Kasumi-1 (cell line): ENCODE data around the gene THRSP.
"Not testable (repeated sequence)": the region's sequence is repeated elsewhere in the genome, so short reads cannot be mapped to it uniquely, and the experiment has no call there.

Experiments
- DNase-seq, 2 experiments: peaks; one replicate each; lab custom pipeline; 2025; lab: John Stamatoyannopoulos, UW

THRSP gene, protein sequence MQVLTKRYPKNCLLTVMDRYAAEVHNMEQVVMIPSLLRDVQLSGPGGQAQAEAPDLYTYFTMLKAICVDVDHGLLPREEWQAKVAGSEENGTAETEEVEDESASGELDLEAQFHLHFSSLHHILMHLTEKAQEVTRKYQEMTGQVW

DNA sequence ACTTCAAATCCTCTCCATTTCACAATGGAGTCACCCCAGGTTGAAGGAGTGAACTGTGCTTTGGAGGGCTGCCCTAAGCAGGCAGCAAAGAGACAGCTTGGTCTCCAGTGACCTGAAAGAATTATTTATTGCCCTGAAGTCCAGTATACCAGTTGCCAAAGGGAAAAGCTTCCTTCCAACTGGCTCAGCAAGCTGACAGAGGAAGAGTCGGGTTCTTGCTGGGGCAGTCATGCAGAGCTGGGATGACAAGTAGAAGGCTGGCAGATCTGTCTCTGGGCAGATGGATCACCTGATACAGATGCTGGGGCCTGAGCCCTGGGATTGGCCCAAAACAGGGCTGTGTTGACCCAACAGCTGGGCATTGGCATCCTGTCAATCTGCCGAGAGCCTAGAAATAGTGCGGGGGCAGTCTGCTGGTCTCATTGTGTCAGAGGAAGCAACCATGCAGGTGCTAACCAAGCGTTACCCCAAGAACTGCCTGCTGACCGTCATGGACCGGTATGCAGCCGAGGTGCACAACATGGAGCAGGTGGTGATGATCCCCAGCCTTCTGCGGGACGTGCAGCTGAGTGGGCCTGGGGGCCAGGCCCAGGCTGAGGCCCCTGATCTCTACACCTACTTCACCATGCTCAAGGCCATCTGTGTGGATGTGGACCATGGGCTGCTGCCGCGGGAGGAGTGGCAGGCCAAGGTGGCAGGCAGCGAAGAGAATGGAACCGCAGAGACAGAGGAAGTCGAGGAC lies at the start of gene THRSP:
THRSP (plus strand) TSS at position 422 of the 742 bp plus-strand sequence; CDS start at position 443, 21 bp downstream.
- no peak for DNase-seq

DNA sequence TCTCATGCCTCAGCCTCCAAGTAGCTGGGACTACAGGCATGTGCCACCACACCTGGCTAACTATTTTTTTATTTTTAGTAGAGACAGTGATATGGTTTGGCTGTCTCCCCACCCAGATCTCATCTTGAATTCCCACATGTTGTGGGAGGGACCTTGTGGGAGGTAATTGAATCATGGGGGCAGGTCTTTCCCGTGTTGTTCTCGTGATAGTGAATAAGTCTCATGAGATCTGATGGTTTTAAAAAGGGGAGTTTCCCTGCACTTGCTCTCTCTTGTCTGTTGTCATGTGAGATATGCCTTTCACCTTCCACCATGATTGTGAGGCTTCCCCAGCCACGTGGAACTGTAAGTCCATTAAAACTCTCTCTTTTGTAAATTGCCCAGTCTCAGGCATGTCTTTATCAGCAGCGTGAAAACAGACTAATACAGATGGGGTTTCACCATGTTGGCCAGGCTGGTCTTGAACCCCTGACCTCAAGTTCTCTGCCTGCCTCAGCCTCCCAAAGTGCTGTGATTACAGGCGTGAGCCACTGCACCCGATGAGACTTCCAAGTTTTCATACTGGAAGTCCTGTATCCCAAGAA lies 48.6 kb upstream of the THRSP start:
- DNase-seq, result not testable (repeated sequence)

DNA sequence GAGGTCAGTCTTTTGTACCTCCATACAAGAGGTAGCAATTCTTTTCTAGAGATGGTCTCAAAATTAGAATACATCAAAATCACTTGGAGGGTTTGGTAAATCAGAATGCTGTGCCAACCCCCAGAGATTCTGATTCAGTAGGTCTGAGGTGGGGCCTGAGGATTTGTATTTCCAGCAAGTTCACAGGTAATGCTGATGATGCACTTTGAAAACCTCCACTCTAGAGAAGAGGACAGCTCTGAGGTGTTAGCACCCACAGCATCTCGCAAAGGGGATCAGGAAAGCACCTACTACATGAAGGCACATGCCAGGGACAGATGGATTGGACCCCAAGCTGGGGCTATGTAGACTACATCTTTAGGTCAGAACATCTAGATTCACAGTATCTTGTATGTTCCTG lies 47.8 kb upstream of the THRSP start:
- DNase-seq, result no peak

DNA sequence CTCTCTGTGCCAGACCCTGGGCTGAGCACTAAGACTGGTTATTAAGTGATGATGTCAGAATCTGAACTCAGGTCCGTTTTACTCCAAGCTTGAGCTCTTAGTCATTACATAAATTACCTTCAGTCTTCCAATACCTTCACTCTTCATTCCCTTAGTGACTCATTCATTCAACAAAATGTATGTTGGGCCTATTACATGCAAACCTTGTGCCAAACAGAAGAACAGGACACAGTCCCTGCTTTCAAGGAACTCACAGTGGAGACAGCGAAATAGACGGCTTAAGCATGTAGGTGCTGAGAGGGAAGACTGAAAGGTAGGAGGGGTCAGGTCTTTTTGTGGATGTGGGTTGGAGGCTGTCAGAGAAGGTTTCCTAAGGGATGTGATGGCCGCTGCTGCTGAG lies 43.9 kb upstream of the THRSP start:
- no peak for DNase-seq

DNA sequence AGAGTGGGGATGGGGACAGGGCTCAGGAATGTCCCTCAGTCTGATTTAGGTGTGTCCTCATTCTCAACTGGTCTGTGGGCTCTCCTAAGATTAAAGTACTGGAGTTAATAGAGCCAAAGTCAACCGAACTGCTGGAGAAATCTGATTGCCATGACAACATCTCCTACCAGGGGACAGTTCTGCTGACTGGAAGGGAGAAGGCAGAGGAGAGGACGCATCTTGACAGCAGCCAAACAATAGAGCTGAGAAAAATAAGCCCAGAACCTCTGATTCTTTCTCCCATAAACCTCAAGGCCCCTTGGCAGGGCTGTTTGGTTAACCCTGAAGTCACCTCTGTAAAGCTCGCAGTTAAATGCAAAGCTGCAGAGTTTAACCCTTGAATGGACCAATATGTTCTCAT lies 43.4 kb upstream of the THRSP start:
- DNase-seq, result no peak

DNA sequence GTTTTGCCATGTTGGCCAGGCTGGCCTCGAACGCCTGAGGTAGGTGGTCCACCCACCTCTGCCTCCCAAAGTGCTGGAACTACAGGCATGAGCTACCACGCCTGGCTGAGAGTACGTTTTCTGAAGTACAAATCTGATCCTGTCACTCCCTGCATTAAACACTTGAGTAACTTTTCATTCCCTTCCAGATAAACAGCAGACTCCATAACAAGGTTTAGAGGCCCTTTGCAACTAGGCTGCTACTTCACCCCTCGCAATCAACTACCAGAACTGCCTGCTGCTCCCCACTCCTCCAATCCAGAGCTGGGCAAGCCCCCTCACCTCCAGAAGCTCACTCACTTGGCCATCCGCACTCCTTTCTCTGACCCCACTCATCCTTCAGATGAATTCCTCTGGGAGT lies 42.0 kb upstream of the THRSP start:
- no peak for DNase-seq

DNA sequence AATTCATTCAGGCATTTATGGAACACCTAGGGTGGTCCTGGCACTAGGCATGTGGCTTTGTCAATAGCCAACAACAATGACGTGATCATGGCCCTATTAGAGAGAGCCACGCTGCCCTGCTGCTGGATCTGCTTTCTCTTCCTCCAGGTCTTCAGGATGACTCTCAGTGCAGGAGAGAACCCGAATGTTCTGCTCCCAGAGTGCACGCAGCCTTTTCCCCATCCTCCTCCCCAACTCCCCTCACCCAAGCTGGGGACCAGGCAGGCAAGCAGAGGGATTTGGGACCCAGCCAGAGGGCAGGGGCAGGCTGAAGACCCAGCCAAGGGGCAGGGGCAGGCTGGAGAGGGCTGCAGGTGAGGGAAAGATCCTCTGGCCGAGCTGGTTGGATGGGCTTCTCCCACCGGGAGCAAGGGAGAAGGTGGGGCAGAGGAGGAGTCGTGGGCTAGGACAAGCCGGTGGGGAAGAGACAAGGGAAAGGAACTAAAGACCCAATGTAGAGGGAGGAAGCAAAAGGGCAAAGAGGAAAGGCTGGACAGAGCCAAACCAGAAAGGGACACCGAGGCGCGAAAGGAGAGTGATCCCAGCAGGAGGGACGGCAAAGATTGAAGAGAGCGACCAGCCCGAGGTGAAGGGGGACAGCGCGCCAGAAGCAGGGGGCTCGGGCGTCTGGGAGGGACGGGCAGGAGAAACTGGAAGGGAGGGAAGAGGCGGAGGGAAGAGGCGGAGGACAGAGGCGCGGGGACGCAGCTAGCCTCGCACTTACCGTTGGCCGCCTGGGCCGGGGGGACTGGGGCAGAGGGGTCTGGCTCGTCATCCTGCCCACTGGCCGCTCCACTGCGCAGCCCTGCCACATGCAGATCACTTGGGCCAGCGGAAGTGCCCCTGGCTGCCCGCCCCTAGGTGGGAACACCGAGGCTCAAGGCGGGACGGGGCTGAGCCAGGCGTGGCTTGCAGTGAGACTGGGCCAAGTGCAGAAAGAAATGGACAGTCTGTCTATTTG lies 41.0 kb upstream of the THRSP start, which contains the start of gene KCTD14:
KCTD14 (minus strand) TSS at position 880 of the 1,000 bp plus-strand sequence; CDS start at position 853, 27 bp downstream.
- no peak for DNase-seq

DNA sequence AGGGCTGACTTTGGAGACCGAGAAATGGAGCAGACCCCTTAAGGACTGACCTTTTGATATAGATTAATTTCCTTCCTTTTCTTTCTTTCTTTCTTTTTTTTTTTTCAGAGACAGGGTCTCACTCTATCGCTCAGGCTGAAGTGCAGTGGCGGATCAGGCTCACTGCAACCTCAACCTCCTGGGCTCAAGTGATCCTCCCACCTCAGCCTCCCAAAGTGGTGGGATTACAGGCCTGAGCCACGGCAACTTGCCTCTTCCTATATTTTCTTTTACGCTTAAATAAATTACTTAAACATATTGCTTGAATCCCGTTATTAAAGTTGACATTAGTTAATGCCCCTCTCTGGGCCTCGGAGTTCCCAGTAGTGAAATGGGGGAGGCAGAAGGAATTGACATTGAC lies 40.2 kb upstream of the THRSP start:
- DNase-seq, result no peak

DNA sequence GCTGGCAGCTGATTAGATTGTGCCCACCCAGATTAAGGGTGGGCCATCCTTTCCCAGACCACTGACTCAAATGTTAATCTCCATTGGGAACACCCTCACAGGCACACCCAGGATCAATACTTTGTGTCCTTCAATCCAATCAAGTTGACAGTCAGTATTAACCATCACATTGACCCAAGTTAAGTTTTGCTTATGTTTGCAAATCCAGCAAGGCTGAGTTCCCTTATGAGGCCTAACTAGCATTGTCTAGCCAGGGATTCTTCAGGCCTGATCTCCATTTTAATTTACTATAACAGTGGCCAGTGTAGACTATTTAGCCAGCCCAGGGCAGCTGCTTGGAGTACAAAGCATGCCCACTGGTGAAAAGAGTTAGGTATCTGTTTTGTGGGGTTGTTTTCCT lies 38.3 kb upstream of the THRSP start:
- no peak for DNase-seq

DNA sequence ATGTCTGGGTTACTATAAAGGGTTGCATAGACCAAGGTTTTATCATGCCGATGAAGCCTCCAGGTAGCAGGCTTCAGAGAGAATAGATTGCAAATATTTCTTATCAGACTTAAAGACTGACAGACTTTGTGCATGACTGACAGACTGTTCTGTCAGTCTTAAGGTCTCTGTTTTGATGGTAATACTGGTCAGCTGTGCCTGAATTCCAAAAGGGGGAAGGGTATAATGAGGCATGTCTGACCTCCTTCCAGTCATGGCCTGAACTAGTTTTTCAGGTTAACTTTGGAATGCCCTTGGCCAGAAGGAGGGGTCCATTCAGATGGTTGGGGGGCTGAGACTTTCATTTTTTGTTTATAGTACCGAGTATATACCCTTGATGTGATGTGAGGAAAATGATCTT lies 35.9 kb upstream of the THRSP start:
- no peak for DNase-seq

DNA sequence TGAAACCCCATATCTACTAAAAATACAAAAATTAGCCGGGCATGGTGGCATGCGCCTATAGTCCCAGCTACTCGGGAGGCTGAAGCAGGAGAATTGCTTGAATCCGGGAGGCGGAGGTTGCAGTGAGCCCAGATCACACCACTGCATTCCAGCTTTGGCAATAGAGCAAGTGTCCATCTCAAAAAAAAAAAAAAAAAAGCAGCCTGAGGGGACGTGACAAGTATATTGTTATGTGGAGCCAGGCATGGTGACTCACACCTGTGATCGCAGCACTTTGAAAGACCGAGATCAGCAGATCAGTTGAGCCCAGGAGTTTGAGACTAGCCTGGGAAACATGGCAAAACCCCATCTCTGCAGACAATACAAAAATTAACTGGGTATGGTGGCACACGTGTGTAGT lies 35.2 kb upstream of the THRSP start:
- DNase-seq, result not testable (repeated sequence)

DNA sequence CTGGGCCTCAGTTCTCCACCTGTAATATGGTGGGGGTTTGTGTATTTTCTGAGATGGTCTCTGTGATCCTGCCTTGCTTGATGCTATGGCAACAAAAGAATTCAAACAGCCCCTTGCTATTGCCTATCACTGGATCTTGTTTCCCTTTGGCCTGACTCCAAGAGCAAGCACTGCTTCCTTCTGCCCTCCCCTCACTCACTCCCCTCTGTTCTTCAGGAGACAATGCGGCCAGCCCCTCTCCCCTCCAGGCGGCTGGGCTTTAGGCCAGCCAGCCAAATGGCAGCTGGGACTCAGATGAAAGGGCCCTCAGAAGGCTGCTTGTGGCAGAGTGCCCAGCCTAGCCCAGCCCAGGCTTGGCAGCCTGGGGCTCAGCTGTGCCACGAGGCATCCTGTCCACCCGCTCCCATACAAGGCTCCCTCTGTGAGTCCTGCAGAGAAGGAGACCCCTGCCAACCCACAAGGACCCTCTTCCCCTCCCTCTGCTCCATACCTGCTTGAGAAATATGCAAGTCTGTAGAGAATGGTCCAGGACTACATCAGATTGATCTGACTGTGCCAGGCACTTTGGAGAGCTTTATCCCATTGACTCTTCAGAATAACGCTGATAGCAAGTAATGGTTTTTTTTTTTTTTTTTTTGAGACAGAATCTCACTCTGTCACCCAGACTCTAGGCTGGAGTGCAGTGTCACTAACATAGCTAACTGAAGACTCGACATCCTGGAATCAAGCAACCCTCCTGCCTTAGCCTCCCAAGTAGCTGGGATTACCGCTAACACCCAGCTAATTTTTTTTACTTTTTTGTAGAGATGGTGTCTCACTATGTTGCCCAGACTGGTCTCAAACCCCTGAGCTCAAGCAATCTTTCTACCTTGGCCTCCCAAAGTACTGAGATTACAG lies 33.0 kb upstream of the THRSP start:
- peak; percentile 7 to 30 for DNase-seq

DNA sequence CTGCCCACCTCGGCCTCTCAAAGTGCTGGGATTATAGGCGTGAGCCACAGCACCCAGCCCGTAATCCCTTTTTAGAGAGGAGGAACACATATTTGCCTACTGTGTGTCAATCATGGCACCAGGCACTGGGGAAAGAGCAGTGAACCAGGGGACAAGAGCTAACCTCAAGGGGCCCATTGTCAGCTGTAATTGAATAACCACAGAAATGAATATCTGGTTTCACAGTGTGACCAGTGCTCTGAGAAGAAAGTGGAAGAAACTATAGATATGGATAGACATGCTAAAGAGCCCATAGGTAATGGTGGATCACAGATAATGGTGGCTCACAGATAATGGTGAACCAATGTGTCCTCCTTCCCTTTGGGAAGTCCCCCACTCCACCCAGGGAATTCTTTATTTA lies 32.0 kb upstream of the THRSP start:
- DNase-seq, result no peak

DNA sequence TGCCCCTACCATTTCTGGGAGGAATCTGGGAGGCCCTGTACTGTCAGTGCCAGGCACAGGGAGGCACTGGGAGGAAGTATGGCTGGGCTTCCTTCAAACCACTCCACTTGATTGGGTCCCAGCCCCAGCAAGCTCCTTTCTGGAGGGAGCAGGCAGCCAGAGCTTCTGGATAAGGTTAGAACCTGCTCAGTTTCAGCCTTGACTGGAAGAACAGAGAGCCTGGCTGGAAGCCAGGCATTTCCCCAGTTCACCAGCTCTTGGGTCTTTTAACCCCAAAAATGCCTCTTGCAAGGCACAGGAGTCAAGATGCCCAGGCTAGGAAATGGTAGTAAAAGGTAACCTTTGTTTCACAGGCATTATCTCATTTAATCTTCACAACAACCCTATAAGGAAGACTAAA lies 31.6 kb upstream of the THRSP start:
- DNase-seq, result no peak

DNA sequence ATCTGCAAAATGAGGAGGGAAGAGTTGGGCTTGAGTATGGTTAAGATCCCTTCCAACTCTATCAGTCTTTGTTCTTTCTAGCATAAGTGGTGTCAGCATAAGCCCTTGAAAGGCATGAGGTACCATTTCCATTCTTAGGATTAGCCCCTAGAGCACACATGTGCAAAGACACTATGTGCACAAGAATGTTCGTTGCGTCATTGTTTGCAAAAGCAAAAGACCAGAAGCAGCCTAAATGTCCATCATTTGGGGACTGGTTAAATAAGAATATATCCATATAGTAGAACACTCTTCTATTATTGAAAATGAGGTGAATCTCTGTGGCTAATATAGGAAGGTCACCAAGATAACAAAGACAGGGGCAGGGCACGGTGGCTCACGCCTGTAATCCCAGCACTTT lies 30.6 kb upstream of the THRSP start:
- DNase-seq, result no peak

DNA sequence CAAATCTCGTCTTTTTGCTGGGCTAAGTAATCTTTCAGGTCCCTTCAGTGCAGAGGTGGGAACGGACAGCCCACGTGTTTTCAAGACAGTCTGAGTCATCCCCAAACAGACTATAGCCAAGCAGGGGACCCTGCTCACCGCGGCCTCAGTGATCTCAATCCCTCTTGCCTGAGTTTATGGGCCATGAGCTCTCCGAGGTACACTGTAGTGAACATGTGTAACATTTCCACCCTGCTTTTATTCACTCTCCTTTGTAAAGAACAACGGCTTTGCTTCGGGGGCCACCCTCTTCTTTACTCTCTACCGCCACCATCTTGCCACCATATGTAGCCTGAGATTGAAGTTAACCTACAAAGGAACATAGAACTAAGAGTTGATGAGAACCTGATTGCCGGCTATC lies 29.0 kb upstream of the THRSP start:
- DNase-seq, result no peak

DNA sequence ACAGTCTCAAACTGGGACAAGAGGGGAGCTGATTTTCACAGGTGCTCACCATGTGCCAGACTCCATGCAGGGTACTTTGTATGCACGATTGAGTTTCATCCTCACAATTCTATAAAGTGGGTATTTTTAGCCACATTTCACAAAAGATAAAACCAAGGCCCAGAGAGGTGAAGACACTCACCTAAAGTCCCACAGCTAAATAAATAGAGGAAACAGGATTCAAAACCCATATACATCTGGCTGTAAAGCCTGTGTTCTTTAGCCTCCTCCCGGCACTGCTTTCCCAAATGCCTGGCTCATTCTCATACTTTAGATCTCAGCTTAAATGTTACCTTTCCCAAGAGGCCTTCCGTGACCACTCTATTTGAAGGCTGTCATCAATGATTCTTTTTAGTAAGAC lies 27.3 kb upstream of the THRSP start:
- no peak for DNase-seq

DNA sequence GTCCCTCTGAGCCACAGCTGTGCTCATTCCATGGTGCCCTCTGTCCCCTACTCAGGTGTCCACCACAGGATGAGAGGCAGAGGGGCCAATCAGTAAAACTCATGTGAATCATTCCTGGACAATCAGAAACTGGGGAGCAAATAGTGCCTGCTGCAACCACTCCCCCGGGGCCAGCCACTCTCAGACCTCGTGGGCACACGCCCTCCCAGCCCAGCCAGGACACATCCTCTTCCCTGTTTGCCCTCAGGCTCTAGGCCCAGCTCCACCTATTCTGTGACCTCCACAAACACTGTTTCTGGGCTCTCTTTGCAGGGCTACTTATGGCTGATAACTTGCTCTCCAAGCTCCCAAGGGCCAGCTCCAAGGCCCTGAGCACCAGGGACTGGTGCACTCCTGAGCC lies 26.6 kb upstream of the THRSP start:
- no peak for DNase-seq

DNA sequence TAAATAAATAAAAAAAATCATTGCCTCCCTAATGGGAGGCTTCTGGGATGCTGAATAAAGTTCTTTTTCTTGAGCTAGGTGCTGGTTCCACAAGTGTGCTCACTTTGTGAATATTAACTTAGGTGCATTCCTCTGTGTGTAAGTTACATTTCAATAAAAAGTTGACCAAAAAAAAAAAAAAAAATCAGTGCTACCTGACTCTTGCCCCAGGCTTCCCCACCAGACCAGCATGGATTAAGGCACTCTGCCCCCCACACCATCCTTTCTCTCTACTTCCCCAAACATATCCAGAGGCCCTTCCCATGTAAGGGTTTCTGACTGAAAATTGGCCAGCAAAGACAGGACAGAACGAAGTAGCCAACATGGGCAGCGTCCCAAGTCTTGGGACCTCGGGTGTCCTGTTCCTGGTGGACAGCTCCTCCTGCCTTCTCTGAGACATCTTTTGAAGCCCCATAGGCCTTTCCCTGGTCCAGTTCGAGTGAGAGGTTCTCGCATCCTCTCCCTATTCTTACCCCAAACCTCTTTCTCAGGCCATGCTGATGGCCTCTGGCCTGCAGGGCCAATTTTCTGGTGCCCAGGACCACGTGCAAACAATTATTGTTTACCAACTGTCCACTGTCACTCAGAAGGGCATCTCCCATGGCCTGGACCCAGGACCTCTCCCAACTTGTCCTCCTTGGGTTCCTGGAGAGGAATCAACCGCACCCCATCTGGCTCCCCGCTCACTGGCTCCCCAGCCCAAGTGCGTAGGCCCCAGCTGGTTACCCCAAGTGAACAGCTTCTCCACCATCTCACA lies 25.6 kb upstream of the THRSP start:
- no peak for DNase-seq

DNA sequence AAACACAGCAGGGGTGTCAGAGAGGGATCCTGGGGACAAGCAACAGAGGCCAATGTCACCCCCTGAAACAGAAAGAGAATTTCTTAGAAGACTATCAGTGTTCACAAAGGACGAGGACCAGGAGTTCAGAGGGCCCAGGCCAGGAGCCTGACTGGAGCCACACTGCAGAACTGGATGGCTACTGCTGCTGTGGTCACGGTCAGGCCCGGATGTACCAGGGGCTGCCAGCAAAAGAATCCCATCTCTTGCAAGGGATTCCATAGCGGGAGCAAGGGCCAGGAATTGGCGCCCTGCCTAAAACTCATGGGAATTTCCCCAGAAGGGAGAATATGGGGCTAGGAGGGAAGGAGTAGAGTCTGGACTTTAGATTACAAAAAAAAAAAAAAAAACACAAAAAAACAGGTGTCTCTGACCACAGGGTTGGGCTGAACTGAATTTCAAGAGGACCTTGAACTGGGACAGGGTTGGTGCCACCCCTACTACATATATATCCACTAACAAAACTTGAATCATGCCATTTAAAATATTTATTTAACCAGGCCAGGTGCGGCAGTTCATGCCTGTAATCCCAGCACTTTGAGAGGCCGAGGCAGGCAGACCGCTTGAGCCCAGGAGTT lies 24.9 kb upstream of the THRSP start:
- DNase-seq, result no peak
